Activated CD4-positive, alpha-beta T cell treated with anti-CD3 and anti-CD28 coated beads for 1 hour (primary cell): ENCODE data around the gene CELF2.

ENCODE experiments used
- DNase-seq: peaks from one replicate; pipeline ENCODE4 v3.0.0-alpha.2; 2020

Gene CELF2

DNA sequence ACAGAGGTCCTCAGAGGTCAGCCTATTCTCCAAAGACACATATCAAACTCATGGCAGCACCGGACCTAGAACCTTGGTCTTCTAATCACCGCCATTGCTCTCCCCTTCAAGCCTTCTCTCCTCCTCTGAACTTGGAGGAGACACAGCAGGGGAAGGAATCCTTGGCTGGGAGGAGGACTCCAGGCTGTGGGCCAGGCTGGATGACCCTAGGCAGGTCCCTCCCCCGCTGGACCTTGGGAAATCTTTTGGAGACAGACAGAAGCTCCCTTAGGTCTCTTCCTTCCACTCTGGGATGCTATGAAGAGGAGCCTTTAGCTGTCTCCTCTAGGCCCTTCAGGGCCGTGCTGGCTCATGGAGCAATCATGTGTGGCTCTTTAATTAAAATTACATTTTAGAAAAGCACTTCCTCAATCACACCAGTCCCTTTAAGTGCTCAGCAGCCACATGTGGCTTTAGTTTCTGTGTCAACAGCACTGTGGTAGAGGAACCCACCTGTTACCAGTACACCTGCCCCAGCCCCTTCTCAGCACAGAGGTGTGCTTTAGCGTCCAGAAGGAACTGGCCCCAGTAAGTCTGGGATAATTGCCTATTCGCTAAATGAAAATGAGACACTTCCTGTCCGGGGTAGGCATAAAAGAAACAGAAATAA, 238.2 kb downstream of the CELF2 start:
- no peak for DNase-seq

DNA sequence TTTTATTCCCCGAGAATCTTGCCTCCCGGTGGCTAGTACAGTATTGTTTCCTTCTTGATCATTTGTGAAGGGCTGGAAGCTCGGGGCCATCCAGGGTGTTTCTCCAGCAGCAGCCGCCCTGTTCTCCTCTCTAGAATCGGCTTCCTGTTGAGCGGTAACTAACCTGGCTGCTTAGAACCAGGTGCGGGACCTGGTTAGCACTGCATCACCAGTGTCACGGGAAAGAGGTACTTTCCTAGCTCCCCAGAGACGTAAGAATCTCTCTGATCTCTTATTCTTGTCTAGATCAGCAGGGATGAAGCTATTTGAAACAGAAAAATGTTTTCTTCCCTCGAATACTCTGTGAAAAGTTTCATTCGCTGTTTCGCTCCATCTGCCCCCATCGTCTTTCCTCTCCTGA, 239.2 kb downstream of the CELF2 start:
- no peak for DNase-seq

DNA sequence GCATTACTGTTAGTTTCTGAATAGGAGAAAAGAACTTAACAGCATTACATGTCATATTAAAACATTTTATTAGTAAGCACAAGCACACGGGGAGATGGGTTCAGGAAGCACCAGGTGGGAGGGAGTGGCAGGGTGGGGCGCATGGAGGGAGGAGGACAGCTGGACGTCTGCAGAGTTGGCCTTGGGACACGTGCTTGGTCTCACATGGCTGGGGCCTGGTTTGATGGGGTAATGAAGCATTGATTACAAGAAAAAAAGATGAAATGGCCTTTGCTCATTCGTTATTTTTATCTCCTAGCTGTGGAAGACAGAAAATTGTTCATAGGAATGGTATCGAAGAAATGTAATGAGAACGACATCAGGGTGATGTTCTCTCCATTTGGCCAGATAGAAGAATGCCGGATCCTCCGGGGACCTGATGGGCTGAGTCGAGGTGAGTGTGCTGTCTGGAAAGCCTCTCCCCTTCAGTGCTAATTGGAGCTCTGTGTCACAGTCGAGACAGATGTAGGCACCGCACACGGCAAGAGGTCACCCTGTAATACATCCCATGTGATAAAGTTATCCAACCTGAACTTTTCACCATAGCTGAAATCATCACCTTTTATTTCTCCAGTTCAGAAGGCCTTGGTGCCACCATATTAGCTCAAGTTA, 239.9 kb downstream of the CELF2 start:
- DNase-seq = no peak

DNA sequence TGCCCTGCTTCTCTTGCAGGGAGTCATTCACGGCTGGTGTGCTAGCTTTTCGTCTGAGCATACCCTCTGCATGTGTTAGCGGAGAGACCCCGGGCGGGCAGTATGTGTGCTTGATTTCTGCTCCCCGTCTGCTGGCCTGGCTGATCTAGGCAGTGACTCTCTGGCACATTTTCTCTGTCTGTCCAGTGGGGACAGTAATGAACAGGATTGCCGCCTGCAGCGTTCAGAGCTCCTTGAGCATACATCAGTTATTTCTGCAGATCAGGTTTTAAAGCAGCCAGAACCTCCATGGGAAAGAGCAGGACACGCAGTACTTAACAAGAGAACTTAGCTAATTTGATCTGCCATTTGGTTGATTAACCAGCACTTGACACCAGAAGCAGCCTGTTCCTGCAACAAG, 242.5 kb downstream of the CELF2 start:
- no peak for DNase-seq

DNA sequence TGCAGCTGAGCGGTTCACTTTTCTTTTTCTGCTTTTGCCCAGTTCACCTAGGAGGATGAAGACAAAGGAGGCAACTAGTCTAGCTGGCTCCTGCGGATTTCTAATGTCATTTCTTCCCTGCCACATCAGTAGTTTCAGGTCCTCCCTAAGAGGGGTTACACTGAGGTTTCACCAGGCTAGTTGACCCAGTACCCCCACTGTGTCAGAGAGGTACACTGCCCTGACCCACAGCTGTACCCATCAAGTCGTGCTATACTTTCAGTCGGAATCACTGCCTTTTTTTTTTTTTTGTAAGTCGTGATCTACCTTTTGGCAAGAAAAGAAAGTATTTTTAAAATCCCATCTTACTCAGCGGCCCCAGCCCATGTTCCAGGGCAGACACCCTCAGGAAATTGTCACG, 243.5 kb downstream of the CELF2 start:
- no peak for DNase-seq

DNA sequence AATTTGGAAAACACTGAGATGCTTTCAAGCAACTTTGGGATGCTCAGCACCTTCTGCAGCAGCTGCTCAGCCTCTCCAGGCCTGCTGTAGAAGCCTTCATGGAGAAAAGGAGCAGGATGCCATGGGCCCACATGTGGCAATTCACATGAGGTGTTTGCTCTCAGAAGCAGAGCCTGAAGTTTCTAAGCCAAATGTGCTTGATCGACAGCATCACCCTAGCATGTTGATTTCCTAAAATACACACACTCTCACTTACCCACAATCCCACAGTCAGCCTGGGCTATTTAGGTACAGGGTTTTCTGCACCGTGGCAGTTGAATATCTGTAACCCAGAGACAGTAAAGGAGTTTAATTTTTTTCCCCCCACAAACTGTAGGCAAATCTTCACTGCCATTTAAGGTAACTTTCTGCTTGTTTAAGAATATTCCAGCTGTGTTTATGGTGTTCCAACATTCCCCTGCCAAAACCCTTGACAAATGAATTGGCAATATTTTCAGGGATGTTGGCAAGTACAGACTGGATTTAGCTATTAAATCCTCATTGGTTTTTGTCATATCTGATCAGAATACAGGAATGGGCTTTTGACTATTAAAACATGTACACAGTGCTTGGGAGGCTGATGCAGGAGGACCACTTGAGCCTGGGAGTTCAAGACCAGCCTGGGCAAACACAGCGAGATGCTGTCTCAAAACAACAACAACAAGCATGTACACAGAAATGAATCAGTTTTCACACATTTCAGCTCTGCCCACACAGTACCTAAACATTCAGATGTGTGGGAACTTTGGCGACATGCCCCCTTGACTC, 244.2 kb downstream of the CELF2 start:
- DNase-seq = no peak

DNA sequence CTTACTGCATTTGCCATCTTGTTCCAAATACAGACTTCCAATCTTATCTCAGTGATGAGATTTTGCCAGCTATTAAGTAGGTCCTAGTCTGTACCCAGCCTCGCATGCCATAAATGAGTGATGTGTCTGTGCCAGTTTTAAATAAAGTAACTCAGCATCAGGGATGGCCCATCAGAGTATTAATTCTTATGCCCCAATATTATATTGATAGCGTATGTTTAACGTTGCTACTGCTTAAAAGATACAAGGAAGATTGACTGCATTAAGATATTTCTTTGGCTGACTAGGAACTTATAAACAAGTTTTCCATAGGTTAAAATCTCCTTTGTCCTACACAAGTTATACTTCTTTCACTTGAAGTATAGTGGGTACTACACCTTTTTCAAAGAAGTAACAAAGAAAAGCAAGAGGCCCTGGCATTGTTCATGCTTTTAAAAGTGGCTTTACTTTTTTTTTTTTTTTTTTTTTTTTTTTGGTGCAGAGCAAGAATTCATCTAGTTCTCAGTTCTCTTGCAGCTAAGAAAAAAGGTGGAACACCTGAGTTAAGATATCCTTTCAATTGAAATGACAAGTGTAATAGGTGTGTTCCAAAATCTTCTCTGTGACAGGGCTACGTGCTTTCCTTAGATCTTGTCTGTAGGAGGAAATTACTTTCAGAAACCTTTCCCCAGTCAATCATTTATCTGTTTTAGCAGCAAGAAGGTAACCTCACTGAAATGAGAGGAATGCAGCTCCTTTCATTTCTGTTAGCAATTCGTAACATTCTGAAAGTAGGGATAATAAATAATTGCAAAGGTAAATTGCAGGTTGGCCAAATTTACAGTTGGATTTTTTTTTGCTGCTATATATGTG, 245.0 kb downstream of the CELF2 start:
- DNase-seq = no peak

DNA sequence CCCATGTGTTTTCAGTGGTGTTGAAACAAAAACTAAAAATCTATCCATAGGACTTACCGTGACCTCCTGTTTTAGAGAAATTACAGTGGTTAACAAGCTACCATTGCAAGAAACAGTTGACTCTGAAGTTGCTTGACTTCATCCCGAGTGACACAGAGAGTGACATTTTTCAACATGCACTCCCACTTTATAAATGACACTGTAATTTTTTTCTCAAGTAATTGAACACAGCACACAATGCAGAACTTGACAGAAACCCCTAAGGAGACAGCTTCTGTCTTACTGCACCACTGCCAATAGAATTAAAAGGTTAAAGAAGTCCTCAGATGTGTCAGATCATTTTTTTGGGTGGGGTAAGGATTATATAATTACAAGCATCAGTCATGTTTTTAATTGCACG, 246.1 kb downstream of the CELF2 start:
- DNase-seq = no peak

DNA sequence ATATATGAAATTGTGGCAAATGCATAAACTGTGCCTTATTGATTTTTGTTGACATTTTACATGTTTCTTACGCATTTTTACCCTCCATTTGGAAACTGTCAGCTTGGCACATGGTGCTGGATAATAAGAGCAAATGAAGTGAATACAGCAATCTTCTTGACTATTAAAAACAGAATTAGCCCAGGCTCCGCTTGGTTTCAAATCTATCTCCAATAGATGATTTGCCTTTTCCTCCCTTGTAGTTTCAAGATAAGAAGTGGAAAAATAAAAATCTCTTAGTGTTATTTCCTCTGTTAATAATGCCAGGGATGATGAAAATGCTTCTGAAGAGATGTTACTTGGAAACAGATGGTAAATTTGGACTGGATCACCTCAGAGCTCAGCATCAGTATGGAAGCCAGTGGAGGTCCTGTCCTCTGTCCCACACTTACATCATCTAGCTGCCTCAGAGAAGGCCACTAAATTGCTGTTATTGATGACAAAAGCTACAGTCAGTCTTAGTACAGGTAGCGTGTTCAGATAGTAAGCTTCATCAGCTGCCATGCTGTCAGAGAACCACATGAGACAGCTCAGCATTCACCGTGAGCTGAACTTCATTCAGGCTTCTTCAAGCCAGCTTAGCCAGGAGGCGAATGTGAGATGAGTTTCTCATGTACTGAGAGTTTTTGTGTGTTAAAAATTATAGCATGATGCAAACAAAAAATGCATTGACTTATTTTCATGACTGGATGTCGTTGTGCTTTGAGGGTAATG, 246.8 kb downstream of the CELF2 start:
- no peak for DNase-seq

DNA sequence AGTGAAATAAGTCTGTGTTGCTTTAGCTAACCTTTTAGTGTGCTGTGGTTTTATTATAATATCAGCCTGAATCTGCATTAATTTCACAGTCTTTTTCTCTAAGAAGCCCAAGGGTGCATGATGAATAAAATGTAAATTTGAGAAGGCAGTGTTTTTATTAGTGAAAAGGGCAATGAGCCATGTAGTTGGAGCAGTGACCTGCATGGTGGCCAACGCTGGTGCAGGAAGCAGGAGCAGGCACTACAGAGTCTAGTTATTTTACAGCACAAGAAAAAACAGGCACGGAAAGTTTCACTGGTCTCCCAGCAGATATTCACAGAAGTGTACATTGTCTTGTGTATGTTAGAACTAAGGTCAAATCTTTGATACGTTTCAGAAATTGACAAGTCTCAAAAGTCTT, 247.8 kb downstream of the CELF2 start:
- no peak for DNase-seq

DNA sequence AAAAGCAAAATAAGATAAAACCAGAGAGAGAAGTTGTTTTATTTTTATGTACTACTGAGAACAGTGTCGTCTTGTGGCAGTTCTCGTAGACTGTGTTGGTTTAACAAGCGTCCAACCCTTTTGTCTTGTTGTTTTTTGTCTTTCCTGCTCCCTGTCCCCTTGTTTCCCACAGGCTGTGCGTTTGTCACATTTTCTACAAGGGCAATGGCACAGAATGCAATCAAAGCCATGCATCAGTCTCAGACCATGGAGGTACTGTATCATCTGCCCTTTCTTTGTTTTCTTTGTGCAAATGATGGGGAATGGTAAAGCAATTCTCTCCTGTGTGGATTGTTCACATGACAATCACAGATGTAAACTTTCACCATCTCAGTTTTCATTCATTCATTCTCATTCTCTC, 248.8 kb downstream of the CELF2 start:
- no peak for DNase-seq

DNA sequence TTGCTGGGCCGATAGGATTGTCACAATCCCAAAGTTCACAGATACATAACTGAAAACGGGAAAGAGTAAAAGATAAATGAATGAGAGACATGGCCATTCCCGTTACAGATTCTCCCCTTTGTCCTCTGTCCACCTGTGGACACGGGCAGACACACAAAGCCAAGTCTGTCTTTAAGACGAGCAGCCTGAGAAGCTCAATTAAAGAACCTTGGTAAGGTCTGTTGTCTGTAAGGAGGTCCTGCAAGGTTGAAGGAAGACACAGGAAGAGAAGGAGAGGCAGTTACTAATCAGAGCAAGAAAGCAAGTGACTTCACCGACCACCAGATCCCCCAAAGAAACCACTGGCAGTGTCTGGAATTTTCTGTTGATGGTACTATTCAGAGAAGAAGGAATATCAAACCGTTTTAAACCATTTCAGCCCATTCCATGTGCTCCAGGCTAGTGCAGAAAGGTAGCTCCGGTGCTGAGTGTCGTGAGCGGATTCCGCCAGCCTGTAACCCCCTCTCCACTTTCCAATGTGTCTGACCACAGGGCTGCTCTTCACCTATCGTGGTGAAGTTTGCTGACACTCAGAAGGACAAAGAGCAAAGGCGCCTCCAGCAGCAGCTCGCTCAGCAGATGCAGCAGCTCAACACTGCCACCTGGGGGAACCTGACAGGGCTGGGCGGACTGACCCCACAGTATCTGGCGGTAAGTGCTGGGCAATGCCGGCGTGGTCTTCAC, 252.6 kb downstream of the CELF2 start:
- DNase-seq = peak; percentile 60

DNA sequence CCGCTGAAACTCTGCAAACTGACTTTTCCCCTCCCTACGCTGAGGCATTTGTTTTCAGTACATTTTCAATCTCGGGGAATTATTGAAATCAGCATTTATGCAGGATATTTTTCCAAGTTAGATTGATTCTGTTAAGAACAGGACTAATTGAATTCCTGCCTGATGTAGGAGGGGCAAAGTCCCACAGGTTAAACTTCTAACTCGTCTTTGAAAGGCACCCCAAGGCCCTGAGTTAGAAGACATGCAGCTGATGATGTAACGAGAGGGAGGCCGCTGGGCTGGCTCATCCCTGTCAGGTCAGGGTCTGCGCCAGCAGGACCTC, 253.1 kb downstream of the CELF2 start:
- no peak for DNase-seq

DNA sequence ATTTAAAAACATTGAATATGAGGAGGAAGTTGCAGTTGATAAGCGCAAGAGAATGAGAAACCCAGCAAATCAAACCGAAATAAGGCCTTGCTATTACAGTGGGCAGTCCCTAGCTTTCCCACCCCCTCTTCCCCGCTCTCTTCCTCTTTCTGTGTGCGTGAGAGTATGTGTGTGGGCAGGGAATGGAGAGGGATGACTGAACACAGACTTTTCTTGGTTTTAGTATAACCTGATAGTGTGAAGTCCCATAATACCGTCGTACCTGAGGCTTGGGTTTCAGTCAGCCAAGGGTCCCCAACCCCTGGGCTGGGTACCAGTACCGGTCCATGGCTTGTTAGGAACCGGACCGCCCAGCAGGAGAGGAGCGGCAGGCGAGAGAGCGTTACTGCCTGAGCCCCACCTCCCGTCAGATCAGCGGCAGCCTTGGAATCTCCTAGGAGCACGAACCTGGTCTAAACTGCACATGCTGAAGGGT, 255.3 kb downstream of the CELF2 start:
- no peak for DNase-seq

DNA sequence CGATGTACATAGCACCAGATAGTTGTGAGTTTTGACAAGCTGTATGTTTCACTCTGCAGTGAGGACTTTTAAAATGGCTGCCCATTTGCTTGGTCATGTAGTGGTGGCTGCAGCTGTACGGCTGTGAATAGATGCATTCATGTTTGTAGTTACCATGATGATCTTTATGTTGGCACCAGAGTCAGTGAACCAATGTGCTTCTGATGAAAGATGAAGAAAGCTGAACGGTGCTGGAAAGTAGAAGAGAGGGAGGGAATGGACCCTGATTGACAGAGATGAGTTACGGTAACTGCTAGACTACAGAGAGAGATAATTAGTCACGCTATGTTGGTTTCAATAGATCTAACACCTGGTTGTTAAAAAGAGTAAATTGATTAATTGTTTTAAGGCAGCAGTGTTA, 256.8 kb downstream of the CELF2 start:
- DNase-seq = no peak

DNA sequence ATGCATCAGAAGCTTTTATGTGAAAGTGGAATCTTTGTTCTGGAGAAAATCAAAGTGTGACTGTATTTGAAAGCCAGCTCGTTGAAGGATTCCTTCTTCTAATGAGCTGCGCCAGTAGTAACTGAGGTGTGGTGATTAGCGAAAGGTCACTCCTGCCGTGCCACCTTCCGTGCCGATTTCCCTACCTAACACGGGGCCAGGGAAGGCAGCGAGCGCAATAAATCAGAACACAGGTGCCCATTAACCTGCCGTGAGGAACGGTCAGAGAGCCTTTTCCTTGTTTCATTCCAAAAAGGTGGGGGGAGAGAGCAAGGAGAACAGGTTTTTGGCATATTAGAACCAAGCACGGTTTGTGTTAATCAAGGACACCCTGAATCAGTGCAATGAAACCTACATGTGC, 258.0 kb downstream of the CELF2 start:
- no peak for DNase-seq

DNA sequence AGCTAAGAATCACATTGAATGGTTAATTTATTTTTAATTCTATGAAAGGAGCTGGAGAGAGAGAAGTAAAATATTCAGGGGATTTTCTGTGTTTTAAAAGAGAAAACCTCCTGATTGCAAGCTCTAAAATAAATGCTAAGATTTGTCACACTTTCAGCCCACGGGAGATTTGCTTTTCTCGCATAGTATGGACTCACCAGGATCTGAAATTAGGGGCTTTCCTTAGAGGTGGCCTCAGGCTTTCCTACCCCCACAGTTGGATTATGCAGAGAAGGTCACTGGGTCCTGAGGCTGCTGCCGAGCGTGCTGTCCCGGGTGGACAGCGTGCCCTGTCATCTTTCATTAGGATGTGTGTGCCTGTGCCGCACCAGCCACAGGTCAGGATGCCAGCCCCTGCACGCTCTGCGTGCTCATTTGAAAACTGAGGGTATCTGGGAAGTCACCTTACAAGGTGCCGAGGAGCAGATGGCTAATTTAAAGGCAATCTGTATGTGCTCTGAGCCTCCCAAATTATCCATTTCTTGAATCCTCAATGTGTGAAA, 258.8 kb downstream of the CELF2 start:
- no peak for DNase-seq

DNA sequence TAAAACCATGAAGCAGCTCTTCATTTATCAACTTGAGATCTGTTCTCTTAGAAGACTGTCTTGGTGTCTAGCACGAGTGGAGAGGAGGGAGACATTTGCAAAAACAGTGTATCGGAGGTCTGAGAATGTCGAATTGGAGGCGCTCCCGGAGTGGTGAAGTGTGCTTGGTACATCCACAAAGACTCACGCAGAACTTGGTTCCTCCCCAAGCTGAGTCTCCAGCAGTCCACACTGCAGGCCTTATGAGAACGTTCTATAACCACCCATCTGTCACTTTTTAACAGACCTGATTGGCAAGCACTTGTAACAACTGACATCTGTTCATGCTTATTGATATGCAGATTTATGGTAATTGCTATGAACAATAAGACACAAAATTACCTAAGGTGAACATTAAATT, 261.6 kb downstream of the CELF2 start:
- no peak for DNase-seq

DNA sequence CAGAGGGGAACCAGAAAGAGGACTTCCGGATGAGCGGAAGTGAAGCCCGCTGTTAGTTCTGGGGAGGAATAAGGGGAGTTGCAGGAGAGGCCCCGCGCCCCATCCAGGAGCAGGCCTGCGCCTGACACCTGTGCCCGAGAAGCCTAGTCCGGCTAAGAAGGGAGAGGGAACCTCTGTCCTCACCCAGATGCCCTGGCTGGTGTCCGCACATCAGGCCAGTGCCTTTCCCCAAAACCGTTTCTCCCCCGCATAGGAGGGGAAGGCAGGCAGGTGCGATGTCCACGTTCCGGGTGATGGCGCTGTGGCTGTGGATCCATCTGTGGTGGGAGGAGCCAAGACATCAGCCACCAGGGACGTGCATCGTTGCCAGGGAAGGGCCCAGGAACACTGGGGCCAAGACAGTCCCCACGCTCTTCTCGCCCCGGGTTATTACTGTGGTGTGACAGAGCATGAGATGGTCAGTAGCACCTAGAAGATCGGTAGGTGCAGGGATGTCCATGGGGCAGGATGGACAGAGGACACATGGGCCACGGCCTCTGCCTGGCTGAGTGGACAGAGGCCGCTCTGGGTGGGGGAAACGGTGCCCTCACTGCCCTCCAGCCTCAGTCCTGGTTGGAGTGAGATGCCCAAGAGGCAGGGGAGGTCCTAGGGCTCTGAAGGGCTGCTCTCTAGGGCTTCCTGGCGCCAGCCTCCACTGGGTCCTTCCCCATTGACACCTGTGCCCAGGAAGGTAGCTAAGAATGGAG, 262.7 kb downstream of the CELF2 start:
- DNase-seq = no peak

DNA sequence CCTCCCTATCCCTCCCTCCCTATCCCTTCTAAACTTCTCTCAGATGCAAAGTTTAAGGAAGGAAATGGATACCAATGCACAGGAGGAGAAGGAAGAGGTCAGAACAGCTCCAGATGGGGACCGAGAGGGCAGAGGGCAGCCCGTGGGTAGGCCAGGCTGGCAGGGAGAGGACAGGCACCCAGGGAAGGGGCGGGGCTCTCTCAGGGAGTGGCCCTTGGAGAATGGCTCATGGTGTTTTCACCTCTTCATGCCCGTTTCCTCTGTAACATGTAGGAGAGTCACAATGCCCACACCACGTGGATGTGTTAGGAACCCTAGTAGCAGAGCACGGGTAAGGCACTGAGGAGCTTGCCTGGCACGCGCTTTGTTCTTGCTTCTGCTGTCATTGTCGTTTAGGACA, 264.5 kb downstream of the CELF2 start:
- no peak for DNase-seq

DNA sequence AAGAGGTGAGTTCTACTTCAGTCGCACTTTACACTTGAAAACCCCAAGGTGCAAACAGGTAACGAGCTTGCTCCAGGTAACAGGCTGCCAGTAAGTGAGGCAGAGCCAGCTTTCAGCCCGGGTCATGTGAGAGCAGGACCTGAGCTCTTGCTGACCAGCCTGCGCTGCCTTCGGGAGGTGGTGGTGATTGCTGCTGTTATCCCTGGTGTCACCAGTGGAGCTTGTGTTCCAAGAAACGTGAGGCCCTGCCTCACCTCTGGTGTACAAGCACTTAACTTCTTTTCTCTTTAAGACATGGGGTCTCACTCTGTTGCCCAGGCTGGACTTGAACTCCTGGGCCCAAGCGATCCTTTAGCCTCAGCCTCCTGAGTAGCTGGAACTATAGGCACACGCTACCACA, 265.0 kb downstream of the CELF2 start:
- DNase-seq = no peak
